ENCODE data around the gene PCARE.

DNA sequence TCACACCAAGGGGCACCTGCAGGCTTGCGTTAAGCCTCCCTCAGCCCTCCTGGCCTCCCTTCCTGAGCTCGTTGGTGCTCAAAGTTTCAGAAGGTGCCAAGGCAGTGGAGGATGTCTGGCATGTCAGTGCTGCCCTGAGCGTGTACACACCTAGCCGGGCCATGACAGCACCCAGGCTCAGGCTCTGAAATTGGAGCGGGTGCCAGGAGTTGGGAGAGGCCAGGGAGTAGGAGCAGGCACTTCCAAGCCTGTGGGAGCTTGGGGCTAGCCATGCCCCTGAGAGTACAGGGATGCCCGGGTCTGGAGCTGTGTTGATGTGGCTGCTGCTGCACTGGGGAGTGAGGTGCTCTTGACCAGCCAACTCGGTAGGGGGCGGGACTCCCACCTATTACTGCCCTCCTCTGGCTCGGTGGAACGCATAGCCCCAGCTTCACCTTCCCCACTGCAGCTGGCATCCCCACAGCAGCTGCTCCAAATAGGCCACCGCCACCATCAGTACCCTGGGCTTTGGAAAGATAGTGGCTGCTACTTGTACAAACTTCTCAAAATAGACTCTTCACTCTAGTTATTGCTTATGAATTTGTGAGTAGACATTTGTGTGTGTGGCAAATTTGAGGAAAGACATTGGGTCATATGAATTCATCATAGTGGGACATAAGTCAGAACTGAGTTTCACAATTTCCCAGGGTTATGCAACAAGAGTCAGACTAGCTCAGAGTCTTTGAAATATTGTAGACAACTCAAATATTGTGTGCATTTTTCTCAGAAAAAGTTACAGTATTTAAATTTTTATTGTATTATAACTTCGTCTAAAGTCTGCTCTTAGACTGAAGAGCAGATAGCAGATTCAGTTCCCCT lies 6.8 kb upstream of the PCARE start:
- TF ChIP-seq, protein P1, sequence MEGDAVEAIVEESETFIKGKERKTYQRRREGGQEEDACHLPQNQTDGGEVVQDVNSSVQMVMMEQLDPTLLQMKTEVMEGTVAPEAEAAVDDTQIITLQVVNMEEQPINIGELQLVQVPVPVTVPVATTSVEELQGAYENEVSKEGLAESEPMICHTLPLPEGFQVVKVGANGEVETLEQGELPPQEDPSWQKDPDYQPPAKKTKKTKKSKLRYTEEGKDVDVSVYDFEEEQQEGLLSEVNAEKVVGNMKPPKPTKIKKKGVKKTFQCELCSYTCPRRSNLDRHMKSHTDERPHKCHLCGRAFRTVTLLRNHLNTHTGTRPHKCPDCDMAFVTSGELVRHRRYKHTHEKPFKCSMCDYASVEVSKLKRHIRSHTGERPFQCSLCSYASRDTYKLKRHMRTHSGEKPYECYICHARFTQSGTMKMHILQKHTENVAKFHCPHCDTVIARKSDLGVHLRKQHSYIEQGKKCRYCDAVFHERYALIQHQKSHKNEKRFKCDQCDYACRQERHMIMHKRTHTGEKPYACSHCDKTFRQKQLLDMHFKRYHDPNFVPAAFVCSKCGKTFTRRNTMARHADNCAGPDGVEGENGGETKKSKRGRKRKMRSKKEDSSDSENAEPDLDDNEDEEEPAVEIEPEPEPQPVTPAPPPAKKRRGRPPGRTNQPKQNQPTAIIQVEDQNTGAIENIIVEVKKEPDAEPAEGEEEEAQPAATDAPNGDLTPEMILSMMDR (IDR thresholded peaks at IDR 0.05) = no peak
- TF ChIP-seq POLR2A (IDR thresholded peaks at IDR 0.05) = no peak
